HCT116 (cell line): ENCODE measurements around the gene DHRS12.

Source experiments
- CEBPB ChIP-seq: IDR thresholded peaks from 2 replicates; pipeline ENCODE4 v1.6.1; 2012; ENCODE audit warnings: low read depth
- EZH2phosphoT487 ChIP-seq: fragments of 200-600 bp; IDR thresholded peaks from 2 replicates; pipeline ENCODE4 v1.6.1; 2018; ENCODE audit warnings: antibody characterized with exemption, borderline replicate concordance
- JUND ChIP-seq: IDR thresholded peaks from 2 replicates; pipeline ENCODE4 v1.6.1; 2012
- POLR2A ChIP-seq: IDR thresholded peaks from 2 replicates; pipeline ENCODE4 v1.7.0; 2011; ENCODE audit warnings: borderline replicate concordance; ENCODE audit not compliant: insufficient read depth, insufficient read length; ENCODE audit errors: extremely low read depth
- TF ChIP-seq, protein P1 (sequence below), 3 experiments: fragments of 200-600 bp in 1 of 3; sonication (generic) in 1 of 3; IDR thresholded peaks in 2 of 3; conservative IDR thresholded peaks in 1 of 3; 2 replicates each; pipeline ENCODE4 v1.5.1; 2012 to 2017; ENCODE audit warnings: low read depth in 2 of 3, low read length in 2 of 3, antibody characterized with exemption in 1 of 3, borderline replicate concordance in 1 of 3, control low read depth in 1 of 3, mild to moderate bottlenecking in 1 of 3, mixed read lengths in 1 of 3, mixed run types in 1 of 3, moderate library complexity in 1 of 3; ENCODE audit not compliant: insufficient read depth in 1 of 3

GRCh38 chr13:51740698-51741097 is 63.3 kb downstream of the DHRS12 start:
- TF ChIP-seq, protein P1, sequence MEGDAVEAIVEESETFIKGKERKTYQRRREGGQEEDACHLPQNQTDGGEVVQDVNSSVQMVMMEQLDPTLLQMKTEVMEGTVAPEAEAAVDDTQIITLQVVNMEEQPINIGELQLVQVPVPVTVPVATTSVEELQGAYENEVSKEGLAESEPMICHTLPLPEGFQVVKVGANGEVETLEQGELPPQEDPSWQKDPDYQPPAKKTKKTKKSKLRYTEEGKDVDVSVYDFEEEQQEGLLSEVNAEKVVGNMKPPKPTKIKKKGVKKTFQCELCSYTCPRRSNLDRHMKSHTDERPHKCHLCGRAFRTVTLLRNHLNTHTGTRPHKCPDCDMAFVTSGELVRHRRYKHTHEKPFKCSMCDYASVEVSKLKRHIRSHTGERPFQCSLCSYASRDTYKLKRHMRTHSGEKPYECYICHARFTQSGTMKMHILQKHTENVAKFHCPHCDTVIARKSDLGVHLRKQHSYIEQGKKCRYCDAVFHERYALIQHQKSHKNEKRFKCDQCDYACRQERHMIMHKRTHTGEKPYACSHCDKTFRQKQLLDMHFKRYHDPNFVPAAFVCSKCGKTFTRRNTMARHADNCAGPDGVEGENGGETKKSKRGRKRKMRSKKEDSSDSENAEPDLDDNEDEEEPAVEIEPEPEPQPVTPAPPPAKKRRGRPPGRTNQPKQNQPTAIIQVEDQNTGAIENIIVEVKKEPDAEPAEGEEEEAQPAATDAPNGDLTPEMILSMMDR (IDR thresholded peaks at IDR 0.05 in 2 of 3, conservative IDR thresholded peaks at IDR 0.05 in 1 of 3; ENCODE audit: borderline replicate concordance in 1 of 3, insufficient read depth in 1 of 3, low read depth in 2 of 3, low read length in 2 of 3), result no peak
- TF ChIP-seq EZH2phosphoT487 (no peak), CEBPB (no peak), JUND (no peak), POLR2A (no peak)
